Subcutaneous abdominal adipose tissue (tissue), 5 donors: ENCODE data around the gene S1PR4.
"Not testable (repeated sequence)": the region's sequence is repeated elsewhere in the genome, so short reads cannot be mapped to it uniquely, and the experiment has no call there.

Experiments used
- H3K27ac ChIP-seq: one replicate; pipeline ENCODE4 v1.7.0; 2013; ENCODE audit warnings: low read depth, mild to moderate bottlenecking, inconsistent platforms, low read length, moderate library complexity
- H3K27me3 ChIP-seq, 5 donors: one replicate each; pipeline ENCODE4 v1.7.0; 2013; ENCODE audit warnings: low read length in 5 of 5, inconsistent platforms in 1 of 5; ENCODE audit not compliant: control insufficient read depth in 5 of 5, insufficient read depth in 4 of 5
- H3K36me3 ChIP-seq, 5 donors: one replicate each; pipeline ENCODE4 v1.7.0; 2013; ENCODE audit warnings: low read length in 5 of 5; ENCODE audit not compliant: control insufficient read depth in 5 of 5, insufficient read depth in 5 of 5
- H3K4me1 ChIP-seq, 5 donors: one replicate each; pipeline ENCODE4 v1.7.0; 2013; ENCODE audit warnings: low read length in 5 of 5, mild to moderate bottlenecking in 3 of 5, moderate library complexity in 1 of 5; ENCODE audit not compliant: control insufficient read depth in 5 of 5, insufficient read depth in 5 of 5
- H3K4me3 ChIP-seq, 5 donors: one replicate each; pipeline ENCODE4 v1.7.0; 2013; ENCODE audit warnings: low read length in 5 of 5, low read depth in 1 of 5
- H3K9ac ChIP-seq, 5 donors: one replicate each; pipeline ENCODE4 v1.7.0; 2013; ENCODE audit warnings: low read length in 5 of 5, mild to moderate bottlenecking in 4 of 5, moderate library complexity in 3 of 5
- H3K9me3 ChIP-seq, 5 donors: one replicate each; pipeline ENCODE4 v1.7.0; 2013; ENCODE audit warnings: low read length in 5 of 5; ENCODE audit not compliant: control insufficient read depth in 5 of 5
- donor health status: healthy.
- donor health status: healthy.
- donor health status: healthy.
- donor health status: healthy.
- donor health status: healthy.

The S1PR4 gene

GRCh38 chr19:3213159-3213558 lies 34.6 kb downstream of the S1PR4 start:
- H3K4me3 ChIP-seq: no peak overlapping the region
- peaks cover 0 to 3% (median 0%) of the 10 kb centered on the region in 5 donors for H3K9me3 ChIP-seq
- H3K9ac ChIP-seq: no peak overlapping the region
- peaks cover 0 to 11% (median 3%) of the 10 kb centered on the region in 5 donors for H3K36me3 ChIP-seq
- H3K27me3 ChIP-seq: no peaks in the 10 kb centered on the region
- H3K27ac ChIP-seq: no peak overlapping the region
- H3K4me1 ChIP-seq: no peaks in the 10 kb centered on the region

GRCh38 chr19:3216874-3217273 lies 38.3 kb downstream of the S1PR4 start:
- Histone ChIP-seq H3K36me3 (no peaks in the 10 kb centered on the region), H3K9ac (no peak overlapping the region), H3K27me3 (peaks cover 0 to 6% (median 3%) of the 10 kb centered on the region in 5 donors), H3K27ac (no peak overlapping the region), H3K4me3 (no peak overlapping the region), H3K9me3 (peaks cover 0 to 3% (median 0%) of the 10 kb centered on the region in 5 donors), H3K4me1 (no peaks in the 10 kb centered on the region)

- Histone ChIP-seq H3K9ac (no peak overlapping the region), H3K27ac (no peak overlapping the region), H3K36me3 (no peaks in the 10 kb centered on the region), H3K4me1 (no peaks in the 10 kb centered on the region), H3K9me3 (peaks cover 0 to 3% (median 0%) of the 10 kb centered on the region in 5 donors), H3K4me3 (no peak overlapping the region), H3K27me3 (peaks cover 4 to 12% (median 8%) of the 10 kb centered on the region in 5 donors)
These were observed 42.0 kb downstream of the S1PR4 start for GRCh38 chr19:3220576-3220975.

GRCh38 chr19:3221576-3221975 lies 43.0 kb downstream of the S1PR4 start:
- not testable (repeated sequence) for H3K9ac ChIP-seq, H3K27ac ChIP-seq, H3K4me1 ChIP-seq, H3K36me3 ChIP-seq, H3K4me3 ChIP-seq, H3K9me3 ChIP-seq
- peaks cover 8 to 22% (median 14%) of the 10 kb centered on the region in 5 donors for H3K27me3 ChIP-seq

- H3K27ac ChIP-seq: no peak overlapping the region
- H3K4me1 ChIP-seq: no peaks in the 10 kb centered on the region
- no peaks in the 10 kb centered on the region for H3K9me3 ChIP-seq
- H3K36me3 ChIP-seq: no peaks in the 10 kb centered on the region
- no peak overlapping the region for H3K4me3 ChIP-seq
- H3K9ac ChIP-seq: no peak overlapping the region
- H3K27me3 ChIP-seq: peaks cover 17 to 32% (median 22%) of the 10 kb centered on the region in 5 donors
These were observed 44.1 kb downstream of the S1PR4 start for GRCh38 chr19:3222709-3223108.

- H3K4me3 ChIP-seq: peak within 1 kb of the TSS in 1 of 5 donors; percentile 40
- H3K4me1 ChIP-seq: no peaks in the 10 kb centered on the region
- no peak within 1 kb of the TSS for H3K9ac ChIP-seq
- peaks cover 27 to 47% (median 33%) of the 10 kb centered on the region in 5 donors for H3K27me3 ChIP-seq
- no peak within 1 kb of the TSS for H3K27ac ChIP-seq
- no peaks in the 10 kb centered on the region for H3K9me3 ChIP-seq
- H3K36me3 ChIP-seq: no peaks in the 10 kb centered on the region
These were observed 46.0 kb downstream of the S1PR4 start, which contains the start of gene CELF5 for GRCh38 chr19:3224346-3225168. CELF5 (plus strand) TSS chr19:3224661; CDS start chr19:3224740, 79 bp downstream.

GRCh38 chr19:3225169-3225485 lies 46.6 kb downstream of the S1PR4 start:
- Histone ChIP-seq H3K4me1 (no peaks in the 10 kb centered on the region), H3K27me3 (peaks cover 28 to 52% (median 36%) of the 10 kb centered on the region in 5 donors), H3K27ac (no peak overlapping the region), H3K36me3 (no peaks in the 10 kb centered on the region), H3K9ac (no peak overlapping the region), H3K9me3 (no peaks in the 10 kb centered on the region), H3K4me3 (no peak overlapping the region)

- Histone ChIP-seq H3K4me3 (no peak overlapping the region), H3K9me3 (no peaks in the 10 kb centered on the region), H3K9ac (no peak overlapping the region), H3K36me3 (no peaks in the 10 kb centered on the region), H3K4me1 (no peaks in the 10 kb centered on the region), H3K27me3 (peaks cover 32 to 55% (median 41%) of the 10 kb centered on the region in 5 donors), H3K27ac (no peak overlapping the region)
These were observed 47.1 kb downstream of the S1PR4 start for GRCh38 chr19:3225677-3226093.

GRCh38 chr19:3227054-3227626 lies 48.6 kb downstream of the S1PR4 start:
- H3K9me3 ChIP-seq: no peaks in the 10 kb centered on the region
- no peak overlapping the region for H3K9ac ChIP-seq
- H3K27ac ChIP-seq: no peak overlapping the region
- peaks cover 29 to 51% (median 41%) of the 10 kb centered on the region in 5 donors for H3K27me3 ChIP-seq
- no peaks in the 10 kb centered on the region for H3K36me3 ChIP-seq
- no peak overlapping the region for H3K4me3 ChIP-seq
- no peaks in the 10 kb centered on the region for H3K4me1 ChIP-seq

GRCh38 chr19:3229346-3229743 lies 50.8 kb downstream of the S1PR4 start:
- peaks cover 24 to 47% (median 40%) of the 10 kb centered on the region in 5 donors for H3K27me3 ChIP-seq
- H3K9ac ChIP-seq: no peak overlapping the region

More at GRCh38 chr19:3229346-3229743, 50.8 kb downstream of the S1PR4 start:
- no peaks in the 10 kb centered on the region for H3K36me3 ChIP-seq
- H3K27ac ChIP-seq: no peak overlapping the region
- no peaks in the 10 kb centered on the region for H3K9me3 ChIP-seq
- H3K4me3 ChIP-seq: no peak overlapping the region
- no peaks in the 10 kb centered on the region for H3K4me1 ChIP-seq
